ENCODE data around the gene HOXB13. TPM values are rescaled to one million over a fixed set of nuclear protein-coding genes. Genes with fewer than 3 reads are reported as not detected.

The HOXB13 gene
- total and polyA plus RNA-seq, 9 donors: 0.38 TPM; not detected in 8

DNA sequence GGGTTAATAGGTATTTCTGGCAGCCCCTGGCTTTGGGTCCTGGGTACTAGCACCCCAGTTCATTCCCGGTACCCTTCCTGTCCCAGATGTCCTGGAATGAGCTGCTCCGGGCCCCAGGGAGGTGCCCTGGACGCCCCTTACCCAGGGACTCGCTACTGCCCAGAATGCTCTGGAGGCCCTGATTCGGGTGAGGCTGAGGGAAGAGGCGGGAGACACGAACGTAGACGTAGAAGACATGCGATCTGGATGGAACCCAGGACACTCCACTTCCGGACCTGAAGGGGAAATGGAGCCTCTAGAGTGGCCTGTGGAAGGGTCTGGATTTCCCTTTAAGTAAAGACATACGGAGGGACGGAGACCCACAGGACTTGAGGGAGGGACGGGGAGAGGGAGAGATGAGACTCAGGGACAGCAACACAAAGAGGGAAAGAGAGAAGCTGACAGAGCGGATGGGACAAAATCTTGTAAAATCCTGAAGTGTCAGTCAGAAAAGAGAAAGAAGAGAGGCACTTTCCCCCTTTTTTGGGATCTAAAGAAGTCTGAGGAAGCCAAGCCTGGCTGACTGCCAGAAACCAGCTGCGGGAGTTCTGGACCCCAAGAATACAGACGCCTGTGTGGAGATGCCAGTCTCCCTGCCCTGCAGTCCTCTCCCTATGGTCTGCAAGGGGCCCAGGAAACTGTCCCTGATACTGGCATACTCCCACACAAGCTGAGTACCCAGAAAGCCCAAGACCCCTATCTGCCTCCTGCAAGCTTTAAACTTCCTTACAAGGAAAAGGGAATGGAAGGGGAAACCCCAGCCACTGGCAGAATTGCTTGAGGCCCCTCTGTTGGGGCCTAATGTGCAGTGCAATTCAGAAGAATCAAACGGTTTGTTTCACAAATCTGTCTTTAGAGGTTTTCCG, 1.0 kb upstream of the HOXB13 start:
- TF ChIP-seq EP300 (IDR thresholded peaks at IDR 0.05) (no peak), POLR2A (IDR thresholded peaks at IDR 0.05) (no peak)
- TF ChIP-seq, protein P1, sequence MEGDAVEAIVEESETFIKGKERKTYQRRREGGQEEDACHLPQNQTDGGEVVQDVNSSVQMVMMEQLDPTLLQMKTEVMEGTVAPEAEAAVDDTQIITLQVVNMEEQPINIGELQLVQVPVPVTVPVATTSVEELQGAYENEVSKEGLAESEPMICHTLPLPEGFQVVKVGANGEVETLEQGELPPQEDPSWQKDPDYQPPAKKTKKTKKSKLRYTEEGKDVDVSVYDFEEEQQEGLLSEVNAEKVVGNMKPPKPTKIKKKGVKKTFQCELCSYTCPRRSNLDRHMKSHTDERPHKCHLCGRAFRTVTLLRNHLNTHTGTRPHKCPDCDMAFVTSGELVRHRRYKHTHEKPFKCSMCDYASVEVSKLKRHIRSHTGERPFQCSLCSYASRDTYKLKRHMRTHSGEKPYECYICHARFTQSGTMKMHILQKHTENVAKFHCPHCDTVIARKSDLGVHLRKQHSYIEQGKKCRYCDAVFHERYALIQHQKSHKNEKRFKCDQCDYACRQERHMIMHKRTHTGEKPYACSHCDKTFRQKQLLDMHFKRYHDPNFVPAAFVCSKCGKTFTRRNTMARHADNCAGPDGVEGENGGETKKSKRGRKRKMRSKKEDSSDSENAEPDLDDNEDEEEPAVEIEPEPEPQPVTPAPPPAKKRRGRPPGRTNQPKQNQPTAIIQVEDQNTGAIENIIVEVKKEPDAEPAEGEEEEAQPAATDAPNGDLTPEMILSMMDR (IDR thresholded peaks at IDR 0.05): no peak
- Histone ChIP-seq H3K4me1 (ENCODE audit: insufficient read depth) (no peaks in the 10 kb centered on the region), H3K9me3 (no peaks in the 10 kb centered on the region), H3K27ac (no peak overlapping the region), H3K36me3 (no peaks in the 10 kb centered on the region), H3K27me3 (peaks cover 3% of the 10 kb centered on the region), H3K4me3 (no peak overlapping the region)
- intact Hi-C loops (cut with DNase I): loop anchor here in 3 of 4 donors (5.0 to 10.0 kb wide), 3 partner anchors 65 to 153 kb away; no protein-coding TSS in a partner anchor
- 4 to 5% (median 4%) methylated on average over 19 of the region's 19 CpGs for WGBS, 3 donors
- DNase-seq: no peak

GRCh38 chr17:48727415-48728175, 955 bp downstream of the HOXB13 start:
- peaks cover 3% of the 10 kb centered on the region for H3K27me3 ChIP-seq
- TF ChIP-seq POLR2A (IDR thresholded peaks at IDR 0.05) (no peak), EP300 (IDR thresholded peaks at IDR 0.05) (no peak)
- TF ChIP-seq, protein P1 (IDR thresholded peaks at IDR 0.05): no peak
- WGBS, 3 donors: 25 to 29% (median 25%) methylated on average over 9 of the region's 9 CpGs
- no peaks in the 10 kb centered on the region for H3K4me1 ChIP-seq (ENCODE audit: insufficient read depth)
- no peak overlapping the region for H3K27ac ChIP-seq
- no peaks in the 10 kb centered on the region for H3K9me3 ChIP-seq
- intact Hi-C loops (cut with DNase I): loop anchor here in 3 of 4 donors (5.0 to 10.0 kb wide), 3 partner anchors 67 to 155 kb away; no protein-coding TSS in a partner anchor
- no peaks in the 10 kb centered on the region for H3K36me3 ChIP-seq
- DNase-seq: no peak
- H3K4me3 ChIP-seq: no peak overlapping the region

DNA sequence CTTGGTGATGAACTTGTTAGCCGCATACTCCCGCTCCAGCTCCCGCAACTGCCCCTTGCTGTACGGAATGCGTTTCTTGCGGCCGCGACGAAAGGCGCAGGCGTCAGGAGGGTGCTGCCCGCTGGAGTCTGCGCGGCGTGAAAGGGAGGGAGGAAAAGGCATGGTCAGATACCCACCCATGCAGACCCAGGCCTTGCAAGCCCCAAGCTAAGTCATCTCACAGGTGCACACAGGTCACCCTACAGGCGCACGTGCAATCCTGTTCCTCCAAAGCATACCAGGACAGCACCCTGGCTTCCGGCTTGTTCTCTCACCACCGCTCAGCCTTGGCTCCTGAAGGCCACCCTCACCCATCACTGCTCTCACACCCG, 1.6 kb downstream of the HOXB13 start:
- no peaks in the 10 kb centered on the region for H3K9me3 ChIP-seq
- intact Hi-C loops (cut with DNase I): loop anchor here in 3 of 4 donors (5.0 to 10.0 kb wide), 3 partner anchors 68 to 155 kb away; no protein-coding TSS in a partner anchor
- TF ChIP-seq POLR2A (IDR thresholded peaks at IDR 0.05) (no peak), EP300 (IDR thresholded peaks at IDR 0.05) (no peak)
- TF ChIP-seq, protein P1 (IDR thresholded peaks at IDR 0.05): no peak
- H3K27me3 ChIP-seq: peaks cover 3% of the 10 kb centered on the region
- DNase-seq: no peak
- H3K4me3 ChIP-seq: no peak overlapping the region
- no peak overlapping the region for H3K27ac ChIP-seq
- H3K36me3 ChIP-seq: no peaks in the 10 kb centered on the region
- WGBS, 3 donors: 7 to 9% (median 9%) methylated on average over 20 of the region's 20 CpGs
- H3K4me1 ChIP-seq (ENCODE audit: insufficient read depth): no peaks in the 10 kb centered on the region

- Histone ChIP-seq H3K4me1 (ENCODE audit: insufficient read depth) (no peaks in the 10 kb centered on the region), H3K9me3 (no peaks in the 10 kb centered on the region), H3K4me3 (no peak overlapping the region), H3K27me3 (peaks cover 3% of the 10 kb centered on the region), H3K36me3 (no peaks in the 10 kb centered on the region), H3K27ac (no peak overlapping the region)
- intact Hi-C loops (cut with DNase I): loop anchor here in 3 of 4 donors (5.0 to 10.0 kb wide), 3 partner anchors 68 to 156 kb away; no protein-coding TSS in a partner anchor
- WGBS, 3 donors: 10 to 12% (median 10%) methylated on average over 20 of the region's 20 CpGs
- TF ChIP-seq POLR2A (IDR thresholded peaks at IDR 0.05): no peak
- TF ChIP-seq, protein P1 (IDR thresholded peaks at IDR 0.05): no peak
- TF ChIP-seq EP300 (IDR thresholded peaks at IDR 0.05): no peak
- no peak for DNase-seq
Measured at GRCh38 chr17:48726114-48726915, 2.2 kb downstream of the HOXB13 start.
